IPS DF 6.9 (cell line): Measurements from ENCODE around the gene AK5.

Experiments
- DNase-seq: peaks from one replicate; pipeline ENCODE4 v3.0.0-alpha.2; 2013; ENCODE audit warnings: low read depth, low spot score
- H3K27ac ChIP-seq: one replicate; pipeline ENCODE4 v1.5.1; 2013; ENCODE audit warnings: low read length, control low read depth
- H3K27me3 ChIP-seq: 2 replicates; pipeline ENCODE4 v1.6.1; 2013; ENCODE audit warnings: mild to moderate bottlenecking, low read length; ENCODE audit not compliant: control insufficient read depth, insufficient read depth
- H3K36me3 ChIP-seq: 2 replicates; pipeline ENCODE4 v1.6.1; 2013; ENCODE audit warnings: low read length; ENCODE audit not compliant: control insufficient read depth, insufficient read depth
- H3K4me1 ChIP-seq: 2 replicates; pipeline ENCODE4 v1.6.1; 2013; ENCODE audit warnings: low read length; ENCODE audit not compliant: control insufficient read depth, insufficient read depth
- H3K4me3 ChIP-seq: 2 replicates; pipeline ENCODE4 v1.5.1; 2013; ENCODE audit warnings: mild to moderate bottlenecking, low read length
- H3K9me3 ChIP-seq: 2 replicates; pipeline ENCODE4 v1.6.1; 2013; ENCODE audit warnings: low read length, inconsistent platforms; ENCODE audit not compliant: control insufficient read depth, insufficient read depth
- WGBS: extraction: QIAGEN DNeasy Blood & Tissue Kit; methylation state at CpG from one replicate; pipeline ENCODE4 v1.1.7; 2013; ENCODE audit warnings: mixed read lengths, missing lambda C conversion rate; ENCODE audit not compliant: insufficient read length, insufficient coverage; 5-methylcytosine and 5-hydroxymethylcytosine counted together

AK5 gene

GRCh38 chr1:77433934-77434333, 152.1 kb downstream of the AK5 start:
- Histone ChIP-seq H3K4me1 (no peaks in the 10 kb centered on the region), H3K9me3 (no peaks in the 10 kb centered on the region), H3K27me3 (no peaks in the 10 kb centered on the region), H3K36me3 (no peaks in the 10 kb centered on the region), H3K27ac (no peak overlapping the region), H3K4me3 (no peak overlapping the region)
- no peak for DNase-seq
- WGBS: no CpG with 5 or more reads among the region's 3 CpGs

- DNase-seq: no peak
- H3K4me1 ChIP-seq: no peaks in the 10 kb centered on the region
- H3K4me3 ChIP-seq: no peak overlapping the region
- no peaks in the 10 kb centered on the region for H3K27me3 ChIP-seq
- no CpG with 5 or more reads among the region's 2 CpGs for WGBS
- no peak overlapping the region for H3K27ac ChIP-seq
- H3K9me3 ChIP-seq: no peaks in the 10 kb centered on the region
- no peaks in the 10 kb centered on the region for H3K36me3 ChIP-seq
Measured at GRCh38 chr1:77434967-77435366, 153.1 kb downstream of the AK5 start.

- Histone ChIP-seq H3K27ac (no peak overlapping the region), H3K4me3 (no peak overlapping the region), H3K27me3 (no peaks in the 10 kb centered on the region), H3K9me3 (no peaks in the 10 kb centered on the region), H3K4me1 (no peaks in the 10 kb centered on the region), H3K36me3 (no peaks in the 10 kb centered on the region)
- WGBS: no CpG with 5 or more reads among the region's 4 CpGs
- no peak for DNase-seq
Measured at GRCh38 chr1:77438236-77438913, 156.6 kb downstream of the AK5 start.

GRCh38 chr1:77446841-77447555, 165.2 kb downstream of the AK5 start:
- WGBS: no CpG with 5 or more reads among the region's 4 CpGs

GRCh38 chr1:77447669-77448068, 165.8 kb downstream of the AK5 start:
- WGBS: no CpG with 5 or more reads among the region's 2 CpGs
- no peaks in the 10 kb centered on the region for H3K9me3 ChIP-seq
- no peak overlapping the region for H3K4me3 ChIP-seq
- H3K36me3 ChIP-seq: no peaks in the 10 kb centered on the region
- no peak overlapping the region for H3K27ac ChIP-seq
- no peak for DNase-seq
- no peaks in the 10 kb centered on the region for H3K4me1 ChIP-seq
- H3K27me3 ChIP-seq: no peaks in the 10 kb centered on the region

More at GRCh38 chr1:77446841-77447555, 165.2 kb downstream of the AK5 start:
- Histone ChIP-seq H3K4me1 (no peaks in the 10 kb centered on the region), H3K9me3 (no peaks in the 10 kb centered on the region), H3K4me3 (no peak overlapping the region), H3K27ac (no peak overlapping the region), H3K36me3 (no peaks in the 10 kb centered on the region), H3K27me3 (no peaks in the 10 kb centered on the region)
- no peak for DNase-seq

- Histone ChIP-seq H3K27me3 (no peaks in the 10 kb centered on the region), H3K36me3 (no peaks in the 10 kb centered on the region), H3K4me1 (no peaks in the 10 kb centered on the region), H3K9me3 (no peaks in the 10 kb centered on the region), H3K4me3 (no peak overlapping the region), H3K27ac (no peak overlapping the region)
- DNase-seq: no peak
Measured at GRCh38 chr1:77459881-77460280, 178.1 kb downstream of the AK5 start.

- Histone ChIP-seq H3K27me3 (no peaks in the 10 kb centered on the region), H3K4me3 (no peak overlapping the region), H3K27ac (no peak overlapping the region), H3K36me3 (no peaks in the 10 kb centered on the region), H3K4me1 (no peaks in the 10 kb centered on the region), H3K9me3 (no peaks in the 10 kb centered on the region)
- no CpG with 5 or more reads among the region's 4 CpGs for WGBS
- no peak for DNase-seq
Measured at GRCh38 chr1:77461691-77462090, 179.9 kb downstream of the AK5 start.

GRCh38 chr1:77463216-77463615, 181.4 kb downstream of the AK5 start:
- H3K36me3 ChIP-seq: no peaks in the 10 kb centered on the region
- no peaks in the 10 kb centered on the region for H3K4me1 ChIP-seq
- WGBS: no CpG with 5 or more reads among the region's 1 CpG
- no peaks in the 10 kb centered on the region for H3K27me3 ChIP-seq
- no peak overlapping the region for H3K4me3 ChIP-seq
- DNase-seq: no peak
- H3K9me3 ChIP-seq: no peaks in the 10 kb centered on the region
- no peak overlapping the region for H3K27ac ChIP-seq

- no CpG with 5 or more reads among the region's 2 CpGs for WGBS
- Histone ChIP-seq H3K4me3 (no peak overlapping the region), H3K9me3 (no peaks in the 10 kb centered on the region), H3K27ac (no peak overlapping the region), H3K27me3 (no peaks in the 10 kb centered on the region), H3K4me1 (no peaks in the 10 kb centered on the region), H3K36me3 (no peaks in the 10 kb centered on the region)
- DNase-seq: no peak
Measured at GRCh38 chr1:77465139-77465538, 183.3 kb downstream of the AK5 start.

GRCh38 chr1:77465922-77466321, 184.1 kb downstream of the AK5 start:
- H3K36me3 ChIP-seq: no peaks in the 10 kb centered on the region

More at GRCh38 chr1:77465922-77466321, 184.1 kb downstream of the AK5 start:
- no CpG with 5 or more reads among the region's 5 CpGs for WGBS
- Histone ChIP-seq H3K4me3 (no peak overlapping the region), H3K9me3 (no peaks in the 10 kb centered on the region), H3K27ac (no peak overlapping the region), H3K4me1 (no peaks in the 10 kb centered on the region), H3K27me3 (no peaks in the 10 kb centered on the region)
- DNase-seq: no peak
